Measurements from ENCODE around the gene STMND1.

Gene STMND1

DNA sequence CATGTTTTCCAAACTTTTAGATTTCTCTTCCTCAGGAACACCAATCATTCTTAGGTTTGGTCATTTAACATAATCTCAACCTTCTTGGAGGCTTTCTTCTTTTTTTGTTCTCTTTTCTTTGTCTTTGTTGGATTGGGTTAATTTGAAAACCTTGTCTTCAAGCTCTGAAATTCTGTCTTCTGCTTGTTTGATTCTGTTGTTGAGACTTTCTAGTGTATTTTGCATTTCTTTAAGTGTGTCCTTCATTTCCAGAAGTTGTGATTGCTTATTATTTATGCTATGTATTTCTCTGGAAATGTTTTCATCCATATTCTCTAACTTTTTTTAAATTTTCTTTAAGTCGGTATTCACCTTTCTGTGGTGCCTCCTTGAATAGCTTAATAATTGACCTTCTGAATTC lies 42.2 kb downstream of the STMND1 start:
- Histone ChIP-seq H3K14ac (ENCODE audit: low read length) (no peak overlapping the region), H3K79me1 (ENCODE audit: low read depth, low read length) (no peaks in the 10 kb centered on the region), H4K8ac (ENCODE audit: low read depth, low read length) (no peak overlapping the region), H3K36me3 (replicated peaks in 1 of 2; ENCODE audit: control insufficient read depth in 2 of 2, insufficient read depth in 2 of 2, low read length in 2 of 2) (no peaks in the 10 kb centered on the region), H3K9me3 (replicated peaks in 1 of 2; ENCODE audit: control insufficient read depth in 2 of 2, insufficient read depth in 1 of 2, low read depth in 1 of 2, low read length in 2 of 2) (peaks cover 0 to 3% of the 10 kb centered on the region in 2 donors), H3K4me2 (ENCODE audit: insufficient read depth, low read length, poor library complexity, severe bottlenecking) (no peak overlapping the region), H2AFZ (ENCODE audit: low read length) (no peak overlapping the region), H3K9ac (ENCODE audit: low read depth, low read length, poor library complexity) (no peak overlapping the region), H3K27ac (replicated peaks; ENCODE audit: low read length) (no peak overlapping the region), H3K4me1 (ENCODE audit: control insufficient read depth in 2 of 2, insufficient read depth in 1 of 2, low read depth in 1 of 2, low read length in 2 of 2) (no peaks in the 10 kb centered on the region), H2BK12ac (ENCODE audit: low read length) (no peak overlapping the region), H2BK120ac (ENCODE audit: low read depth, low read length) (no peak overlapping the region), H2BK5ac (ENCODE audit: low read length) (no peak overlapping the region), H4K91ac (ENCODE audit: low read depth, low read length, poor library complexity) (no peak overlapping the region), H2AK5ac (ENCODE audit: low read depth, low read length) (no peak overlapping the region), H3K23ac (ENCODE audit: low read depth, low read length, poor library complexity) (no peak overlapping the region), H3K4me3 (ENCODE audit: low read length in 2 of 2) (no peak overlapping the region), H3K4ac (ENCODE audit: low read length) (no peak overlapping the region), H2BK15ac (ENCODE audit: low read length) (no peak overlapping the region), H3K18ac (ENCODE audit: low read length) (no peak overlapping the region), H3K27me3 (ENCODE audit: control insufficient read depth in 3 of 3, insufficient read depth in 3 of 3, low read depth in 1 of 3, low read length in 3 of 3) (no peaks in the 10 kb centered on the region)
- WGBS, 2 donors (ENCODE audit: extremely low coverage in 2 of 2, insufficient read length in 2 of 2, insufficient replicate concordance in 1 of 2) = no CpG with 5 or more reads among the region's 1 CpG
- DNase-seq (ENCODE audit: low spot score) = no peak

DNA sequence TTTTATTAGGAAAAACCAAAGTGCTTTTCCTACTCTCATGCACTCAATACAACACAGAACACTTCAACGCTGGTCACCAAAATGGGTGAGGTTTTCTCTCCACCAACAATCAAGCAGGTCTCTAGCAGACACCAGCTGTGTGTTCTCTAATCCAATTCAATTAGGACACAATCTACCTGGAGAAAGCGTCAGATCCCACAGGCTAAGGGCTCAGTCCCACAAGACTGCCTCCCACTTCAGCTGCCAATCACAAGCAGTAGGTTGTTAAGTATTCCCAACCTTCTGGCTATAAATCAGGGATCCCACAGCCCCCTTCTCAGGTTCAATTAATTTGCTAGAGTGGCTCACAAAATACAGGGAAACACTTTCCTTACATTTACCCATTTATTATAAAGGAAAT lies 47.7 kb downstream of the STMND1 start:
- Histone ChIP-seq H3K9ac (ENCODE audit: low read depth, low read length, poor library complexity) (no peak overlapping the region), H2AK5ac (ENCODE audit: low read depth, low read length) (no peak overlapping the region), H3K23ac (ENCODE audit: low read depth, low read length, poor library complexity) (no peak overlapping the region), H3K36me3 (replicated peaks in 1 of 2; ENCODE audit: control insufficient read depth in 2 of 2, insufficient read depth in 2 of 2, low read length in 2 of 2) (no peaks in the 10 kb centered on the region), H2BK120ac (ENCODE audit: low read depth, low read length) (no peak overlapping the region), H3K4me1 (ENCODE audit: control insufficient read depth in 2 of 2, insufficient read depth in 1 of 2, low read depth in 1 of 2, low read length in 2 of 2) (peaks cover 0 to 2% of the 10 kb centered on the region in 2 donors), H3K79me1 (ENCODE audit: low read depth, low read length) (no peaks in the 10 kb centered on the region), H3K4me2 (ENCODE audit: insufficient read depth, low read length, poor library complexity, severe bottlenecking) (no peak overlapping the region), H3K9me3 (replicated peaks in 1 of 2; ENCODE audit: control insufficient read depth in 2 of 2, insufficient read depth in 1 of 2, low read depth in 1 of 2, low read length in 2 of 2) (peaks cover 0 to 1% of the 10 kb centered on the region in 2 donors), H3K27me3 (ENCODE audit: control insufficient read depth in 3 of 3, insufficient read depth in 3 of 3, low read depth in 1 of 3, low read length in 3 of 3) (no peaks in the 10 kb centered on the region), H2BK5ac (ENCODE audit: low read length) (no peak overlapping the region), H4K8ac (ENCODE audit: low read depth, low read length) (no peak overlapping the region), H4K91ac (ENCODE audit: low read depth, low read length, poor library complexity) (no peak overlapping the region), H2AFZ (ENCODE audit: low read length) (no peak overlapping the region), H2BK15ac (ENCODE audit: low read length) (no peak overlapping the region), H2BK12ac (ENCODE audit: low read length) (no peak overlapping the region), H3K4ac (ENCODE audit: low read length) (no peak overlapping the region), H3K18ac (ENCODE audit: low read length) (no peak overlapping the region), H3K27ac (replicated peaks; ENCODE audit: low read length) (no peak overlapping the region), H3K14ac (ENCODE audit: low read length) (no peak overlapping the region), H3K4me3 (ENCODE audit: low read length in 2 of 2) (no peak overlapping the region)
- DNase-seq (ENCODE audit: low spot score) = no peak
- WGBS, 2 donors (ENCODE audit: extremely low coverage in 2 of 2, insufficient read length in 2 of 2, insufficient replicate concordance in 1 of 2) = no CpG with 5 or more reads among the region's 2 CpGs

DNA sequence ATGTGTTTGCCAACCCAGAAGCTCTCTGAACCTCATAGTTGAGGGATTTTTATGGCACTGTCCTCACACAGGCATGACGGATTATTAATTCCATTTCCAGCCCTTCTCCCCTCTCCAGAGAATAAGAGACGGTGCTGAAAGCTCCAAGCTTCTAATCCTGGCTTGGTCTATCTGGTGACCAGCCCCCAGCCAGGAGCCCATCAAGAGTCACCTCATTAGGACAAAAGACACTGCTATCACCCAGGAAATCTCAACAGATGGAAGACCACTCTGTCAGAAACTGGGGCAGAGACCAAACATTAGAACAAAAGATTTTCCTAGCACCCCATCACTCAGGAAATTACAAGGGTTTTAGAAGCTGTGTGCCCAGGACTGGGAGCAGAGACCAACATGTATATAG lies 48.2 kb downstream of the STMND1 start:
- H3K9ac ChIP-seq (ENCODE audit: low read depth, low read length, poor library complexity) = no peak overlapping the region
- H3K4me3 ChIP-seq (ENCODE audit: low read length in 2 of 2) = no peak overlapping the region
- H3K27me3 ChIP-seq (ENCODE audit: control insufficient read depth in 3 of 3, insufficient read depth in 3 of 3, low read depth in 1 of 3, low read length in 3 of 3) = no peaks in the 10 kb centered on the region
- no peak overlapping the region for H3K14ac ChIP-seq (ENCODE audit: low read length)
- no peak overlapping the region for H2AK5ac ChIP-seq (ENCODE audit: low read depth, low read length)
- no peak overlapping the region for H2BK5ac ChIP-seq (ENCODE audit: low read length)
- no peak overlapping the region for H4K91ac ChIP-seq (ENCODE audit: low read depth, low read length, poor library complexity)
- WGBS, 2 donors (ENCODE audit: extremely low coverage in 2 of 2, insufficient read length in 2 of 2, insufficient replicate concordance in 1 of 2) = no CpG with 5 or more reads among the region's 2 CpGs
- no peak overlapping the region for H2BK12ac ChIP-seq (ENCODE audit: low read length)
- no peaks in the 10 kb centered on the region for H3K79me1 ChIP-seq (ENCODE audit: low read depth, low read length)
- H2AFZ ChIP-seq (ENCODE audit: low read length) = no peak overlapping the region
- no peak overlapping the region for H2BK15ac ChIP-seq (ENCODE audit: low read length)
- no peaks in the 10 kb centered on the region for H3K36me3 ChIP-seq (replicated peaks in 1 of 2; ENCODE audit: control insufficient read depth in 2 of 2, insufficient read depth in 2 of 2, low read length in 2 of 2)
- no peak overlapping the region for H3K23ac ChIP-seq (ENCODE audit: low read depth, low read length, poor library complexity)
- H3K27ac ChIP-seq (replicated peaks; ENCODE audit: low read length) = no peak overlapping the region
- H3K4me2 ChIP-seq (ENCODE audit: insufficient read depth, low read length, poor library complexity, severe bottlenecking) = no peak overlapping the region
- no peak overlapping the region for H3K18ac ChIP-seq (ENCODE audit: low read length)
- peaks cover 0 to 2% of the 10 kb centered on the region in 2 donors for H3K4me1 ChIP-seq (ENCODE audit: control insufficient read depth in 2 of 2, insufficient read depth in 1 of 2, low read depth in 1 of 2, low read length in 2 of 2)
- no peak overlapping the region for H4K8ac ChIP-seq (ENCODE audit: low read depth, low read length)
- DNase-seq (ENCODE audit: low spot score) = no peak
- no peak overlapping the region for H3K4ac ChIP-seq (ENCODE audit: low read length)
- H3K9me3 ChIP-seq (replicated peaks in 1 of 2; ENCODE audit: control insufficient read depth in 2 of 2, insufficient read depth in 1 of 2, low read depth in 1 of 2, low read length in 2 of 2) = no peaks in the 10 kb centered on the region
- H2BK120ac ChIP-seq (ENCODE audit: low read depth, low read length) = no peak overlapping the region

DNA sequence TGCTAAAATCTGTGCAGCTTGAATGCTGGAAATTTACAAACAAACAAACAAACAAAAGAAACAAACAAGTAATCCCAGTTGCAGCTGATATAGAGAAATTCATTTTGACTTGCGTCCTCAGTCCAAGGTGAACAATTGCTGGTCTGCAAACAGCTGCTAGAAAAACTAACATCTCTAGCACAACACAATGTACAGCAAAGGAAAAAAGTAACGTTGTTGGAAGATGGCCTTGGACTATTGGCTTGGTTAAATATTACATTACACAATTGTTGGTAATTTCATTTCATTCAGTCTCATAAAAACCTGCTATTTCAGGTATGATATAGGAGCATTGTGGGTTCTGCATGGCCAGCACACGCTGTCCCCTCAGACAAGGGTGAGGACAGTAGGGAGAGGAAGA lies 50.0 kb downstream of the STMND1 start:
- DNase-seq (ENCODE audit: low spot score) = no peak
- no peak overlapping the region for H3K14ac ChIP-seq (ENCODE audit: low read length)
- no peak overlapping the region for H3K23ac ChIP-seq (ENCODE audit: low read depth, low read length, poor library complexity)
- no peak overlapping the region for H2BK5ac ChIP-seq (ENCODE audit: low read length)
- H3K4me3 ChIP-seq (ENCODE audit: low read length in 2 of 2) = no peak overlapping the region
- H3K4me1 ChIP-seq (ENCODE audit: control insufficient read depth in 2 of 2, insufficient read depth in 1 of 2, low read depth in 1 of 2, low read length in 2 of 2) = peaks cover 0 to 2% of the 10 kb centered on the region in 2 donors
- H3K27me3 ChIP-seq (ENCODE audit: control insufficient read depth in 3 of 3, insufficient read depth in 3 of 3, low read depth in 1 of 3, low read length in 3 of 3) = no peaks in the 10 kb centered on the region
- H3K4ac ChIP-seq (ENCODE audit: low read length) = no peak overlapping the region
- no peak overlapping the region for H2BK15ac ChIP-seq (ENCODE audit: low read length)
- H3K4me2 ChIP-seq (ENCODE audit: insufficient read depth, low read length, poor library complexity, severe bottlenecking) = no peak overlapping the region
- no peak overlapping the region for H3K18ac ChIP-seq (ENCODE audit: low read length)
- no peaks in the 10 kb centered on the region for H3K79me1 ChIP-seq (ENCODE audit: low read depth, low read length)
- no CpG with 5 or more reads among the region's 3 CpGs for WGBS, 2 donors (ENCODE audit: extremely low coverage in 2 of 2, insufficient read length in 2 of 2, insufficient replicate concordance in 1 of 2)
- no peak overlapping the region for H2BK120ac ChIP-seq (ENCODE audit: low read depth, low read length)
- no peak overlapping the region for H2AFZ ChIP-seq (ENCODE audit: low read length)
- no peak overlapping the region for H4K91ac ChIP-seq (ENCODE audit: low read depth, low read length, poor library complexity)
- H3K9ac ChIP-seq (ENCODE audit: low read depth, low read length, poor library complexity) = no peak overlapping the region
- no peaks in the 10 kb centered on the region for H3K36me3 ChIP-seq (replicated peaks in 1 of 2; ENCODE audit: control insufficient read depth in 2 of 2, insufficient read depth in 2 of 2, low read length in 2 of 2)
- no peak overlapping the region for H3K27ac ChIP-seq (replicated peaks; ENCODE audit: low read length)
- H2AK5ac ChIP-seq (ENCODE audit: low read depth, low read length) = no peak overlapping the region
- H3K9me3 ChIP-seq (replicated peaks in 1 of 2; ENCODE audit: control insufficient read depth in 2 of 2, insufficient read depth in 1 of 2, low read depth in 1 of 2, low read length in 2 of 2) = no peaks in the 10 kb centered on the region
- no peak overlapping the region for H4K8ac ChIP-seq (ENCODE audit: low read depth, low read length)
- no peak overlapping the region for H2BK12ac ChIP-seq (ENCODE audit: low read length)

All from neuronal stem cell (in vitro differentiated cells).